Measurements from ENCODE around the gene KCNE3.
"Not testable (repeated sequence)": the region's sequence is repeated elsewhere in the genome, so short reads cannot be mapped to it uniquely, and the experiment has no call there.

The KCNE3 gene

DNA sequence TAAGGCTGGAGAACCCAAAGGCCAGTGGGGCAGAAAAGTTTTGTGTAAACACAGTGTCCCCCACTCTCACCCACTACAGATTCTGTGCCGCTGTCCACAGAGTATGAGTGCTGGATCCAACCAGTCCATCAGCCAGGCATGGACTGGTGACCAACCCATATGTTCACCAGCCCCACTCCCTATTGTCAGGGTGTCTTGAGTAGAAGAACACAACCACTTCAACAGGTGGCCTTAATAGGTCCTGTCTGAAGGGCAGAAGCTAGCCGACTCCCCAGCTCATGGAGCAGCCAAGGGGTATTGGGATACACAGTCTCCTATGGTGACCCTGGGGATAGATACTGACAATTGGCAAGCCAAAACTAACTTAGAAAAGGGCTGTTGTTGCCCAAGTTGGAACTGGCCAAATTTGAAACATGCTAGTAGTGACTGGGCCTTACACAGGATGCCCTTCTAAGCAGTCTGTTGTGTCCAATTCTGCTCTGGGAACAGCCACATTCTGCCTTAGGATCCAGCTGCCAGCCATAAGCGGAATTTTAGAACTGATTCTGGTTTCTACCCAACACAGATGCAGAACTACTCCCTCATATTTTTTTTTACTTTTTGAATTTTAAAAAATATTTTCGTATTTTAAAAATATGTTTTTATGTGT, 49.4 kb downstream of the KCNE3 start:
- TF ChIP-seq, protein P1, sequence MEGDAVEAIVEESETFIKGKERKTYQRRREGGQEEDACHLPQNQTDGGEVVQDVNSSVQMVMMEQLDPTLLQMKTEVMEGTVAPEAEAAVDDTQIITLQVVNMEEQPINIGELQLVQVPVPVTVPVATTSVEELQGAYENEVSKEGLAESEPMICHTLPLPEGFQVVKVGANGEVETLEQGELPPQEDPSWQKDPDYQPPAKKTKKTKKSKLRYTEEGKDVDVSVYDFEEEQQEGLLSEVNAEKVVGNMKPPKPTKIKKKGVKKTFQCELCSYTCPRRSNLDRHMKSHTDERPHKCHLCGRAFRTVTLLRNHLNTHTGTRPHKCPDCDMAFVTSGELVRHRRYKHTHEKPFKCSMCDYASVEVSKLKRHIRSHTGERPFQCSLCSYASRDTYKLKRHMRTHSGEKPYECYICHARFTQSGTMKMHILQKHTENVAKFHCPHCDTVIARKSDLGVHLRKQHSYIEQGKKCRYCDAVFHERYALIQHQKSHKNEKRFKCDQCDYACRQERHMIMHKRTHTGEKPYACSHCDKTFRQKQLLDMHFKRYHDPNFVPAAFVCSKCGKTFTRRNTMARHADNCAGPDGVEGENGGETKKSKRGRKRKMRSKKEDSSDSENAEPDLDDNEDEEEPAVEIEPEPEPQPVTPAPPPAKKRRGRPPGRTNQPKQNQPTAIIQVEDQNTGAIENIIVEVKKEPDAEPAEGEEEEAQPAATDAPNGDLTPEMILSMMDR (IDR thresholded peaks at IDR 0.05), result no peak
- Mint-ChIP-seq H3K9me3 (peaks cover under 1% of the 10 kb centered on the region), H3K4me3 (no peak overlapping the region), H3K27me3 (ENCODE audit: low read depth, poor library complexity) (peaks cover 14% of the 10 kb centered on the region), H3K27ac (no peak overlapping the region), H3K36me3 (ENCODE audit: low read depth) (no peaks in the 10 kb centered on the region), H3K4me1 (peaks cover 5% of the 10 kb centered on the region)
- peak; percentile 5 for DNase-seq

- Mint-ChIP-seq H3K27ac (no peak overlapping the region), H3K4me1 (peaks cover 5% of the 10 kb centered on the region), H3K27me3 (ENCODE audit: low read depth, poor library complexity) (peaks cover 14% of the 10 kb centered on the region), H3K36me3 (ENCODE audit: low read depth) (no peaks in the 10 kb centered on the region), H3K4me3 (no peak overlapping the region), H3K9me3 (no peaks in the 10 kb centered on the region)
- DNase-seq, result no peak
- TF ChIP-seq, protein P1 (IDR thresholded peaks at IDR 0.05), result no peak
Measured at GRCh38 chr11:74417379-74417804, 50.0 kb downstream of the KCNE3 start.

DNA sequence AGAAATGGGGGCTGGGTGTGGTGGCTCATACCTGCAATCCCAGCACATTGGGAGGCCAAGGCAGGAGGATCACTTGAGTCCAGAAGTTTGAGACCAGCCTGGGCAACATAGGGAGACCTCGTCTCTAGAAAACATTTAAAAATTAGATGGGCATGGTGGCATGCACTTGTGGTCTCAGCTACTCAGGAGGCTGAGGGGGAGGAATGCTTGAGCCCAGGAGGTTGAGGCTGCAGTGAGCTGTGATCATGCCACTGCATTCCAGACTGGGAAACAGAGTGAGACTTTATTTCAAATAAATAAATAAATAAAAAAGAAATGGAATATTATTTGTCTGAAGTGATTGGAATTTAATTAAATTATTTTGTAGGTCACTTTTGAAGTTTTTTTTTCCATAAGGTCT, 50.4 kb downstream of the KCNE3 start:
- not testable (repeated sequence) for H3K36me3 Mint-ChIP-seq (ENCODE audit: low read depth); H3K4me3 Mint-ChIP-seq; H3K9me3 Mint-ChIP-seq; DNase-seq; H3K27ac Mint-ChIP-seq; H3K4me1 Mint-ChIP-seq
- H3K27me3 Mint-ChIP-seq (ENCODE audit: low read depth, poor library complexity), result peaks cover 11% of the 10 kb centered on the region

GRCh38 chr11:74412733-74413359, 54.5 kb downstream of the KCNE3 start:
- Mint-ChIP-seq H3K4me1 (peaks cover 5% of the 10 kb centered on the region), H3K36me3 (ENCODE audit: low read depth) (no peaks in the 10 kb centered on the region), H3K4me3 (no peak overlapping the region), H3K9me3 (no peaks in the 10 kb centered on the region), H3K27me3 (ENCODE audit: low read depth, poor library complexity) (peaks cover 13% of the 10 kb centered on the region), H3K27ac (no peak overlapping the region)
- no peak for DNase-seq
- TF ChIP-seq, protein P1 (IDR thresholded peaks at IDR 0.05), result no peak

- Mint-ChIP-seq H3K27ac (no peak overlapping the region), H3K27me3 (ENCODE audit: low read depth, poor library complexity) (peaks cover 19% of the 10 kb centered on the region), H3K36me3 (ENCODE audit: low read depth) (no peaks in the 10 kb centered on the region), H3K9me3 (no peaks in the 10 kb centered on the region), H3K4me1 (peaks cover under 1% of the 10 kb centered on the region), H3K4me3 (no peak overlapping the region)
- DNase-seq, result no peak
- TF ChIP-seq, protein P1 (IDR thresholded peaks at IDR 0.05), result no peak
Measured at GRCh38 chr11:74412321-74412720, 55.0 kb downstream of the KCNE3 start.

- Mint-ChIP-seq H3K4me3 (no peak overlapping the region), H3K27me3 (ENCODE audit: low read depth, poor library complexity) (peaks cover 40% of the 10 kb centered on the region), H3K9me3 (no peaks in the 10 kb centered on the region), H3K27ac (no peak overlapping the region), H3K36me3 (ENCODE audit: low read depth) (no peaks in the 10 kb centered on the region), H3K4me1 (no peaks in the 10 kb centered on the region)
- DNase-seq, result no peak
- TF ChIP-seq, protein P1 (IDR thresholded peaks at IDR 0.05), result no peak
Measured at GRCh38 chr11:74409633-74410032, 57.7 kb downstream of the KCNE3 start.

Measured in nephron progenitor cell (in vitro differentiated cells).